ENCODE results near the gene CXXC5. TPM values are rescaled to one million over a fixed set of nuclear protein-coding genes. Genes with fewer than 3 reads are reported as not detected.
A peak's percentile ranks its signal among the peaks of the same experiment; 100 is the strongest.

Gene CXXC5
- total RNA-seq, 2 donors from 2014 or later = 58.5 to 62.5 TPM

DNA sequence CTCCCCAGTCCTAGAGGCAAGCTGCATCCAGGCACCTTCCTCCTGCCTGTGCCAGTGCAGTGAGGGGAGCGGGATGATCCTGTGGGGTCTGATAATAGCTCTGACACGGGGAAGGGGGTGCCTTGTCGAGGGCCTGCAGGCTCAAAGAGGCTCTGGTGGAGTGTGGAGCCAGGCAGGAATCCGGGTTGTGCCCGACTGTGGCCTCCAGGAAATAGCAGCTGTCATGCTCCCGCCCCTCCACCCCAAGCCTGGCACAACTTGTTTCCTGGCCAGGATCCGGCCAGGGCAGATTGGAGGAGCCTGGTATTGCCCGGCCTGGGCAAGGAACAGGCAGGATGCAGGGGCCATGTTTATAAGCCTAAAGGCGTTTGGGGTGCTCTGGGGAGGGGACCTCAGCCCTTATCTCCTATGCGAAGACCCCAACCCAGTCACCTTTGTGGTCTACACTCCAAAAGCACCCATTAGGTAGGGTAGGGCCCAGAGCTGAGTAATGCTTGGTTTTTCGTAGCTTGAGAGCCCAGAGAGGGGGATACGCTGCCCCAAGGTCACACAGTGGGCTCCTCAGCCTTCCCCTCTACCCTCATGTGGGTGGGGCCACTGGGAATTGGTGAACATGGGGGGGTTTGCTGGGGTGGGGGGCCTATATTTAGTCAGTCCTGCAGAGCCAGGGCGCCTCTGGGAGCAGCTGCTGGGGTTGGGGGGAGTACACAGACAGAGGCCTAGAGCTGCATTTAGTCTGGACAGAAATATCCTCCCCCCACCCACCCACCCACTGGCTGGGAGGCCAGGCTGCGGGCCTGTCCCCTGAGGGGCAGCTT lies 12.2 kb downstream of the CXXC5 start:
- no peak for DNase-seq (ENCODE audit: low spot score)
- Histone ChIP-seq H3K36me3 (no peaks in the 10 kb centered on the region), H3K27ac (peak overlapping the region; percentile 95 to 99), H3K27me3 (replicated peaks; ENCODE audit: insufficient read depth) (no peaks in the 10 kb centered on the region), H3K4me3 (peak overlapping the region; percentile 63), H3K4me1 (ENCODE audit: control insufficient read depth in 1 of 2, low read depth in 2 of 2) (peaks cover 62 to 90% of the 10 kb centered on the region in 2 donors), H3K9me3 (no peaks in the 10 kb centered on the region)
- TF ChIP-seq CTCF (IDR thresholded peaks at IDR 0.05) = no peak
- ATAC-seq (ENCODE audit: insufficient number of reproducible peaks, low FRiP score, low read depth) = no peak

- peak overlapping the region; percentile 95 to 99 for H3K27ac ChIP-seq
- no peaks in the 10 kb centered on the region for H3K9me3 ChIP-seq
- peak; percentile 61 for ATAC-seq (ENCODE audit: insufficient number of reproducible peaks, low FRiP score, low read depth)
- peak; percentile 84 for DNase-seq (ENCODE audit: low spot score)
- peaks cover 64 to 90% of the 10 kb centered on the region in 2 donors for H3K4me1 ChIP-seq (ENCODE audit: control insufficient read depth in 1 of 2, low read depth in 2 of 2)
- H3K4me3 ChIP-seq = peak overlapping the region; percentile 63
- H3K27me3 ChIP-seq (replicated peaks; ENCODE audit: insufficient read depth) = no peaks in the 10 kb centered on the region
- no peak for TF ChIP-seq CTCF (IDR thresholded peaks at IDR 0.05)
- no peaks in the 10 kb centered on the region for H3K36me3 ChIP-seq
These were observed 13.0 kb downstream of the CXXC5 start for GRCh38 chr5:139660923-139661814.

DNA sequence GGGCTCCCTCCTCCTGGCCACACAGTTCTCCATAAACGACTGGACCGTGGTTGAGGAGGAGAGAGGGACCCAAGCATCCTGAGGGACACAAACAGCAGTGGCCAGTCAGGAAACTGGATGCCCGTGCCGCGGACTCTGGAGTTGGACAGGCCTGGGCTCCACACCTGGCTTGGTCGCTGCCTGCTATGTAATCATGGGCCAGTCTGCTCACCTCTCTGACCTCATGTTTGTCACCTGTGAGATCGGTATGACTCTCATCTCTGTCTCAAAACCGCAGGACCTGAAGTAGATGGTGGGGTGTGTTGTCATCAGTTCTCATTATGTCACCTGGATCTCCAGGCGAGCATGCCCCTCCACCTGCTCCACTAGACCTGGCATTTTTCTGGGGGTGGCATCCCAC lies 14.5 kb downstream of the CXXC5 start:
- no peak for ATAC-seq (ENCODE audit: insufficient number of reproducible peaks, low FRiP score, low read depth)
- no peak for TF ChIP-seq CTCF (IDR thresholded peaks at IDR 0.05)

GRCh38 chr5:139663207-139664085 lies 15.3 kb downstream of the CXXC5 start:
- ATAC-seq (ENCODE audit: insufficient number of reproducible peaks, low FRiP score, low read depth) (no peak), DNase-seq (ENCODE audit: low spot score) (no peak)
- Histone ChIP-seq H3K36me3 (no peaks in the 10 kb centered on the region), H3K4me3 (no peak overlapping the region), H3K4me1 (ENCODE audit: control insufficient read depth in 1 of 2, low read depth in 2 of 2) (peaks cover 60 to 89% of the 10 kb centered on the region in 2 donors), H3K27me3 (replicated peaks; ENCODE audit: insufficient read depth) (no peaks in the 10 kb centered on the region), H3K27ac (peak overlapping the region; percentile 58 to 99), H3K9me3 (no peaks in the 10 kb centered on the region)
- TF ChIP-seq CTCF (IDR thresholded peaks at IDR 0.05) = no peak

More for the DNA sequence above, 14.5 kb downstream of the CXXC5 start:
- no peak overlapping the region for H3K4me3 ChIP-seq
- H3K36me3 ChIP-seq = no peaks in the 10 kb centered on the region
- peaks cover 64 to 90% of the 10 kb centered on the region in 2 donors for H3K4me1 ChIP-seq (ENCODE audit: control insufficient read depth in 1 of 2, low read depth in 2 of 2)
- H3K9me3 ChIP-seq = no peaks in the 10 kb centered on the region
- H3K27ac ChIP-seq = peak overlapping the region; percentile 95 to 99
- no peak for DNase-seq (ENCODE audit: low spot score)
- no peaks in the 10 kb centered on the region for H3K27me3 ChIP-seq (replicated peaks; ENCODE audit: insufficient read depth)

Data from thoracic aorta (tissue), 2 donors.